Stimulated activated CD4-positive, alpha-beta T cell treated with anti-CD3 and anti-CD28 coated beads, Interleukin-12 subunit alpha, Interleukin-12 subunit beta, amount 100 ng/mL, for 24 hours (primary cell): ENCODE results near the gene HIVEP3.
A peak's percentile ranks its signal among the peaks of the same experiment; 100 is the strongest.

Source experiments
- DNase-seq, 2 experiments: peaks; one replicate each; pipeline ENCODE4 v3.0.0-alpha.2; 2020; ENCODE audit warnings: low read depth in 2 of 2

The HIVEP3 gene

GRCh38 chr1:41652384-41653265 lies 266.1 kb downstream of the HIVEP3 start:
- no peak for DNase-seq

- DNase-seq, result no peak
Observed at GRCh38 chr1:41650028-41650880, 268.5 kb downstream of the HIVEP3 start.

- no peak for DNase-seq
Observed at GRCh38 chr1:41649396-41650027, 269.2 kb downstream of the HIVEP3 start.

- no peak for DNase-seq
Observed at GRCh38 chr1:41648844-41649243, 269.9 kb downstream of the HIVEP3 start.

GRCh38 chr1:41648230-41648629 lies 270.5 kb downstream of the HIVEP3 start:
- no peak for DNase-seq

- DNase-seq, result no peak
Observed at GRCh38 chr1:41647221-41648135, 271.2 kb downstream of the HIVEP3 start.

- DNase-seq, result no peak
Observed at GRCh38 chr1:41646186-41646585, 272.5 kb downstream of the HIVEP3 start.

- no peak for DNase-seq
Observed at GRCh38 chr1:41645062-41645461, 273.7 kb downstream of the HIVEP3 start.

- no peak for DNase-seq
Observed at GRCh38 chr1:41642922-41643821, 275.6 kb downstream of the HIVEP3 start.

- no peak for DNase-seq
Observed at GRCh38 chr1:41641941-41642527, 276.7 kb downstream of the HIVEP3 start.

- DNase-seq, result peak in 1 of 2 experiments; percentile 39
Observed at GRCh38 chr1:41641475-41641814, 277.3 kb downstream of the HIVEP3 start.

GRCh38 chr1:41640756-41641474 lies 277.8 kb downstream of the HIVEP3 start:
- DNase-seq, result no peak

- no peak for DNase-seq
Observed at GRCh38 chr1:41640141-41640751, 278.5 kb downstream of the HIVEP3 start.

GRCh38 chr1:41639332-41639936 lies 279.3 kb downstream of the HIVEP3 start:
- peak in 1 of 2 experiments; percentile 59 for DNase-seq

- no peak for DNase-seq
Observed at GRCh38 chr1:41638086-41639024, 280.4 kb downstream of the HIVEP3 start.

- DNase-seq, result no peak
Observed at GRCh38 chr1:41637367-41637766, 281.4 kb downstream of the HIVEP3 start.

GRCh38 chr1:41633764-41634163 lies 285.0 kb downstream of the HIVEP3 start:
- no peak for DNase-seq
